AG09319 (cell line): ENCODE measurements around the gene FXYD2.

Experiments used
- DNase-seq: peaks from one replicate; pipeline ENCODE4 v3.0.0-alpha.2; 2010; ENCODE audit warnings: low read depth; ENCODE audit errors: extremely low read depth
- CTCF ChIP-seq: IDR thresholded peaks from 2 replicates; pipeline ENCODE4 v1.5.1; 2011; ENCODE audit warnings: low read depth, mild to moderate bottlenecking, inconsistent platforms, low read length, moderate library complexity

Gene FXYD2

GRCh38 chr11:117771197-117771596 is 53.3 kb downstream of the FXYD2 start:
- DNase-seq = no peak
- no peak for TF ChIP-seq CTCF

- no peak for TF ChIP-seq CTCF
- DNase-seq = no peak
These were observed 54.5 kb downstream of the FXYD2 start for GRCh38 chr11:117770061-117770460.
